ENCODE results near the gene NRP2.

- no peak for TF ChIP-seq CTCF (IDR thresholded peaks at IDR 0.05)
- no peak for TF ChIP-seq POLR2A (IDR thresholded peaks at IDR 0.05)
These were observed 22.4 kb upstream of the NRP2 start for GRCh38 chr2:205659922-205660321.
